HCT116 (cell line): ENCODE measurements around the gene SPTBN1. TPM values are rescaled to one million over a fixed set of nuclear protein-coding genes. Genes with fewer than 3 reads are reported as not detected.

Source experiments
- ATAC-seq: fragments of 200-7000 bp; cut with Tn5 transposase; 2 replicates; pipeline ENCODE4 v1.9.1; 2020; ENCODE audit warnings: mild to moderate bottlenecking, moderate library complexity
- BruUV-seq: library from RNA; stranded (reverse); fragments of 400-500 nt; replicated peaks from 2 replicates; lab custom pipeline; 2021; lab: Mats Ljungman, UMichigan
- CTCF ChIA-PET: fragments of 300-600 bp; sonication (Branson Sonifier 250); formaldehyde crosslinking; loops from one replicate; lab custom pipeline; 2021; ENCODE audit warnings: antibody characterized with exemption; lab: Charles Lee
- POLR2A ChIA-PET: fragments of 300-600, 350-600 bp; sonication (Branson Sonifier 250); formaldehyde crosslinking; loops from one replicate; lab custom pipeline; 2021; ENCODE audit warnings: antibody characterized with exemption; lab: Charles Lee
- RAD21 ChIA-PET, 2 experiments: fragments of 300-600 bp; sonication (Branson Sonifier 250); formaldehyde crosslinking; loops; one replicate each; lab custom pipeline; 2023; ENCODE audit warnings: low total read pairs in 2 of 2; ENCODE audit not compliant: uncharacterized antibody in 2 of 2, unreplicated experiment in 2 of 2, low non-redundant PET in 1 of 2; lab: Charles Lee
- DNase-seq: peaks from one replicate; pipeline ENCODE4 v3.0.0-alpha.2; 2010; ENCODE audit warnings: low read depth, low spot score
- H2AFZ ChIP-seq: fragments of 200-600 bp; shearing (Covaris generic), sonication (generic); 2 replicates; pipeline ENCODE4 v1.6.1; 2017; ENCODE audit warnings: low read depth, mixed run types, mixed read lengths, antibody characterized with exemption, low read length; ENCODE audit not compliant: poor library complexity, severe bottlenecking
- H3K27ac ChIP-seq: 2 replicates; pipeline ENCODE4 v1.5.1; 2012; ENCODE audit warnings: low read depth, low read length
- H3K27me3 ChIP-seq: fragments of 200-600 bp; sonication (generic); 2 replicates; pipeline ENCODE4 v1.6.1; 2016; ENCODE audit warnings: mixed run types, low read length, mixed read lengths; ENCODE audit not compliant: insufficient read depth
- H3K36me3 ChIP-seq, 2 experiments: fragments of 200-500 bp in 1 of 2; fragments of 200-600 bp in 1 of 2; sonication (Bioruptor generic) in 1 of 2; sonication (generic) in 1 of 2; 2 replicates each; pipeline versions ENCODE4 v1.5.1 to v1.6.1; 2014 to 2016; ENCODE audit warnings: low read length in 2 of 2, inconsistent platforms in 1 of 2, mixed read lengths in 1 of 2, mixed run types in 1 of 2; ENCODE audit not compliant: insufficient read depth in 2 of 2, control insufficient read depth in 1 of 2
- H3K4me1 ChIP-seq, 2 experiments: fragments of 200-600 bp in 1 of 2; sonication (generic) in 1 of 2; 2 replicates each; pipeline versions ENCODE4 v1.5.1 to v1.6.1; 2012 to 2017; ENCODE audit warnings: low read length in 2 of 2, inconsistent platforms in 1 of 2, mild to moderate bottlenecking in 1 of 2, mixed read lengths in 1 of 2, mixed run types in 1 of 2, moderate library complexity in 1 of 2; ENCODE audit not compliant: insufficient read depth in 2 of 2, control insufficient read depth in 1 of 2
- H3K4me2 ChIP-seq: fragments of 200-600 bp; sonication (generic); 2 replicates; pipeline ENCODE4 v1.6.1; 2017; ENCODE audit warnings: mixed run types, low read length, mixed read lengths
- H3K4me3 ChIP-seq, 2 experiments: fragments of 200-600 bp in 1 of 2; sonication (generic) in 1 of 2; replicated peaks in 1 of 2; 2 replicates each; pipeline ENCODE4 v1.5.1; 2011 to 2016; ENCODE audit warnings: low read length in 2 of 2, control low read depth in 1 of 2, low read depth in 1 of 2, mild to moderate bottlenecking in 1 of 2, mixed read lengths in 1 of 2, mixed run types in 1 of 2
- H3K79me2 ChIP-seq: fragments of 200-600 bp; sonication (generic); 2 replicates; pipeline ENCODE4 v1.6.1; 2017; ENCODE audit warnings: mild to moderate bottlenecking, mixed run types, low read length, moderate library complexity, mixed read lengths; ENCODE audit not compliant: insufficient read depth
- H3K9ac ChIP-seq: fragments of 200-600 bp; sonication (generic); 2 replicates; pipeline ENCODE4 v1.6.1; 2016; ENCODE audit warnings: low read length, mixed read lengths
- H3K9me2 ChIP-seq: fragments of 200-600 bp; sonication (generic), shearing (Covaris generic); 2 replicates; pipeline ENCODE4 v1.6.1; 2017; ENCODE audit warnings: mixed run types, mild to moderate bottlenecking, moderate library complexity; ENCODE audit not compliant: insufficient read depth
- H3K9me3 ChIP-seq, 2 experiments: fragments of 200-500 bp in 1 of 2; fragments of 200-600 bp in 1 of 2; sonication (Bioruptor generic) in 1 of 2; sonication (generic) in 1 of 2; 2 replicates each; pipeline ENCODE4 v1.6.1; 2014 to 2017; ENCODE audit warnings: low read length in 2 of 2, mixed read lengths in 2 of 2, inconsistent platforms in 1 of 2, low read depth in 1 of 2, mild to moderate bottlenecking in 1 of 2, mixed run types in 1 of 2, moderate library complexity in 1 of 2; ENCODE audit not compliant: control insufficient read depth in 1 of 2, insufficient read depth in 1 of 2
- H4K20me1 ChIP-seq: fragments of 200-600 bp; sonication (generic), shearing (Covaris generic); 2 replicates; pipeline ENCODE4 v1.6.1; 2017; ENCODE audit warnings: mixed run types, mild to moderate bottlenecking, moderate library complexity; ENCODE audit not compliant: insufficient read depth
- CBX3 ChIP-seq: IDR thresholded peaks from 2 replicates; pipeline ENCODE4 v1.6.1; 2012; ENCODE audit warnings: low read depth
- CTCF ChIP-seq, 3 experiments: fragments of 200-600 bp in 1 of 3; sonication (generic) in 1 of 3; IDR thresholded peaks in 2 of 3; conservative IDR thresholded peaks in 1 of 3; 2 replicates each; pipeline ENCODE4 v1.5.1; 2012 to 2017; ENCODE audit warnings: low read depth in 2 of 3, low read length in 2 of 3, antibody characterized with exemption in 1 of 3, borderline replicate concordance in 1 of 3, control low read depth in 1 of 3, mild to moderate bottlenecking in 1 of 3, mixed read lengths in 1 of 3, mixed run types in 1 of 3, moderate library complexity in 1 of 3; ENCODE audit not compliant: insufficient read depth in 1 of 3
- MAX ChIP-seq: IDR thresholded peaks from 2 replicates; pipeline ENCODE4 v1.6.1; 2012
- RAD21 ChIP-seq: IDR thresholded peaks from 2 replicates; pipeline ENCODE4 v1.6.1; 2012; ENCODE audit warnings: low read depth, mild to moderate bottlenecking
- SRF ChIP-seq: IDR thresholded peaks from 2 replicates; pipeline ENCODE4 v1.6.1; 2012; ENCODE audit warnings: low read depth
- YY1 ChIP-seq: IDR thresholded peaks from 2 replicates; pipeline ENCODE4 v1.6.1; 2011; ENCODE audit warnings: low read length, low read depth, moderate library complexity, mild to moderate bottlenecking; ENCODE audit not compliant: insufficient replicate concordance; ENCODE audit errors: extremely low read depth
- intact Hi-C: fragments of 100-400 bp; cut with micrococcal nuclease; formaldehyde crosslinking; loops from 2 replicates; pipeline ENCODE4 v1.10.0; 2022
- total RNA-seq: library from RNA; stranded (reverse); gene quantifications from one replicate; pipeline ENCODE4 v1.2.1, GENCODE V29; 2021; ENCODE audit not compliant: unreplicated experiment

The SPTBN1 gene
- total RNA-seq, 1 experiment from 2014 or later: 84.4 TPM

- H3K4me1 ChIP-seq: no peaks in the 10 kb centered on the region
- H3K4me2 ChIP-seq: no peak overlapping the region
- no TSS peak for BruUV-seq
- no peak overlapping the region for H3K27ac ChIP-seq
- H3K9me2 ChIP-seq: no peaks in the 10 kb centered on the region
- intact Hi-C loops: no loop called here
- POLR2A ChIA-PET: no interaction called here
- no peak overlapping the region for H3K4me3 ChIP-seq
- H3K9me3 ChIP-seq: no peaks in the 10 kb centered on the region
- no peaks in the 10 kb centered on the region for H3K36me3 ChIP-seq
- no peaks in the 10 kb centered on the region for H4K20me1 ChIP-seq
- H3K79me2 ChIP-seq: no peaks in the 10 kb centered on the region
- RAD21 ChIA-PET: no interaction called here
- TF ChIP-seq MAX: no peak
- no peak for TF ChIP-seq CBX3
- no peak for TF ChIP-seq SRF
- no peak for TF ChIP-seq CTCF (IDR thresholded peaks at IDR 0.05 in 2 of 3, conservative IDR thresholded peaks at IDR 0.05 in 1 of 3; ENCODE audit: borderline replicate concordance in 1 of 3, insufficient read depth in 1 of 3, low read depth in 2 of 3, low read length in 2 of 3)
- no peak for TF ChIP-seq YY1
- peak; percentile 24; the same call in 1 of the 2 replicates for TF ChIP-seq RAD21
- H3K9ac ChIP-seq: no peak overlapping the region
- H2AFZ ChIP-seq: no peak overlapping the region
- DNase-seq: no peak
- no peak for ATAC-seq
- no peaks in the 10 kb centered on the region for H3K27me3 ChIP-seq
- CTCF ChIA-PET: interaction anchor here (1.1 to 1.7 kb wide), 2 partner anchors 13 to 585 kb away, joined by 4 to 6 read pairs; no protein-coding TSS in a partner anchor
Observed at GRCh38 chr2:54691445-54692135, 235.5 kb downstream of the SPTBN1 start.
